ENCODE data around the gene GATA1. TPM values are rescaled to one million over a fixed set of nuclear protein-coding genes. Genes with fewer than 3 reads are reported as not detected.

GATA1 gene
- total RNA-seq, 1 donor from 2014 or later: 1.2 TPM

DNA sequence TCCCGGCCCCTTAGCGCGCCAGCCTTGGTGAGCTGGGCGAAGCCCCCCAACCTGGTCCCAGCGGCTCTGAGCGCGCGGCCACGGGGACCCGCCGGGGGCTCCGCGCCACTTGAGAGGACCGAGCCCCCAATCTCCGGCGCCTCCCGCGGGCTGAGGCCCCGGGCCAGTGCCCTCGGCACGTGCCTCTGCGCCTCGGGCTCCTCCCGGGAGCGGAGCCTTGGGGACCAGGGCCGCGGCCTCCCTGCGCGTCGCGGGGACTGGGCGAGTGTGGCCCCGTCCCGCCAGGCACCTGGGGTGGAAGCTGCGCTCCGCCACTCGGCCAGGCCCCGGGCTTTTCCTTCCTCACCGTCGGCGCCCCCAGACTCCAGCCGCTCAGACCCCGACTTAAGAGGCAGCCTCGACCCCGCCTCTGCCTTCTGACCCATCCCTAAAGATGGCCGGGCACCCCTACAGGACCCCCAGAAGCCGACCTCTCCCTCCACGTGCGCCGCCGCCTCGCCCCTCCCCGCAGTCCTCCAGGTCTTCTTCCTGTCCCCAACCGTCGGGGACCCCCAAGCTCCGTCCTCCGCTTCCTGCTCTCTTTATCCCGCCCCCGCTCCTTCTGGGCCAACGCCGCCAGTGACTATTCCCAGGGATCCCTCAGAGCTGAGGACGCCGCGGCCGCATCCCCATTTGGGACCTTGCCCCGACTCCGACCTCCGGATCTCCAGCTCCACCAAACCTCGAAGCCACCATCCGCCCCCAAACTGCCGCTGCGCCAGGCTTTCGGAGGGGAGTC is 40.7 kb downstream of the GATA1 start:
- intact Hi-C loops (cut with DNase I): no loop called here
- H3K27me3 ChIP-seq: no peaks in the 10 kb centered on the region
- peaks cover 0 to 11% of the 10 kb centered on the region in 2 donors for H3K36me3 ChIP-seq
- no peaks in the 10 kb centered on the region for H3K9me3 ChIP-seq
- no peak overlapping the region for H3K27ac ChIP-seq
- no peak for TF ChIP-seq POLR2AphosphoS5 (IDR thresholded peaks at IDR 0.05; ENCODE audit: insufficient read depth in 1 of 2, low read depth in 1 of 2)
- TF ChIP-seq POLR2A (IDR thresholded peaks at IDR 0.05): no peak
- TF ChIP-seq, protein P1, sequence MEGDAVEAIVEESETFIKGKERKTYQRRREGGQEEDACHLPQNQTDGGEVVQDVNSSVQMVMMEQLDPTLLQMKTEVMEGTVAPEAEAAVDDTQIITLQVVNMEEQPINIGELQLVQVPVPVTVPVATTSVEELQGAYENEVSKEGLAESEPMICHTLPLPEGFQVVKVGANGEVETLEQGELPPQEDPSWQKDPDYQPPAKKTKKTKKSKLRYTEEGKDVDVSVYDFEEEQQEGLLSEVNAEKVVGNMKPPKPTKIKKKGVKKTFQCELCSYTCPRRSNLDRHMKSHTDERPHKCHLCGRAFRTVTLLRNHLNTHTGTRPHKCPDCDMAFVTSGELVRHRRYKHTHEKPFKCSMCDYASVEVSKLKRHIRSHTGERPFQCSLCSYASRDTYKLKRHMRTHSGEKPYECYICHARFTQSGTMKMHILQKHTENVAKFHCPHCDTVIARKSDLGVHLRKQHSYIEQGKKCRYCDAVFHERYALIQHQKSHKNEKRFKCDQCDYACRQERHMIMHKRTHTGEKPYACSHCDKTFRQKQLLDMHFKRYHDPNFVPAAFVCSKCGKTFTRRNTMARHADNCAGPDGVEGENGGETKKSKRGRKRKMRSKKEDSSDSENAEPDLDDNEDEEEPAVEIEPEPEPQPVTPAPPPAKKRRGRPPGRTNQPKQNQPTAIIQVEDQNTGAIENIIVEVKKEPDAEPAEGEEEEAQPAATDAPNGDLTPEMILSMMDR (IDR thresholded peaks at IDR 0.05): no peak
- no peak for DNase-seq (ENCODE audit: extremely low spot score in 2 of 2)
- no peak overlapping the region for H3K4me3 ChIP-seq
- H3K4me1 ChIP-seq: no peaks in the 10 kb centered on the region

DNA sequence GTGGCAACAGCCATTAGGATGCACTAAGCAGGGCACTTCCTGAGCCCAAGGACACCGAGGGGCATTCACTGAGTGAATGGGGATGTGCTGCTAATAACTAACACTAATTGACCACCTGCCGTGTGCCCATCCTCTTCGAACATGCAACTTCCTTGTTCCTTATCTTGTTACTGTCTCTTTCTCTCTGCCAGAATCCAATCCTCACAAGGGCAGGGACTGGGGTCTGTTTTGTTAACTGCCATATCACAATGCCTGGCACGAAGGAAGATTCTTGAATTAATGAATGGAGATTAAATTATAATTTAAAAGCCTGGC is 41.2 kb downstream of the GATA1 start:
- Histone ChIP-seq H3K27ac (no peak overlapping the region), H3K4me3 (no peak overlapping the region), H3K36me3 (peaks cover 0 to 11% of the 10 kb centered on the region in 2 donors), H3K4me1 (no peaks in the 10 kb centered on the region), H3K9me3 (no peaks in the 10 kb centered on the region), H3K27me3 (no peaks in the 10 kb centered on the region)
- DNase-seq (ENCODE audit: extremely low spot score in 2 of 2): no peak
- intact Hi-C loops (cut with DNase I): no loop called here
- TF ChIP-seq POLR2A (IDR thresholded peaks at IDR 0.05) (no peak), POLR2AphosphoS5 (IDR thresholded peaks at IDR 0.05; ENCODE audit: insufficient read depth in 1 of 2, low read depth in 1 of 2) (no peak)
- TF ChIP-seq, protein P1 (IDR thresholded peaks at IDR 0.05): no peak

DNA sequence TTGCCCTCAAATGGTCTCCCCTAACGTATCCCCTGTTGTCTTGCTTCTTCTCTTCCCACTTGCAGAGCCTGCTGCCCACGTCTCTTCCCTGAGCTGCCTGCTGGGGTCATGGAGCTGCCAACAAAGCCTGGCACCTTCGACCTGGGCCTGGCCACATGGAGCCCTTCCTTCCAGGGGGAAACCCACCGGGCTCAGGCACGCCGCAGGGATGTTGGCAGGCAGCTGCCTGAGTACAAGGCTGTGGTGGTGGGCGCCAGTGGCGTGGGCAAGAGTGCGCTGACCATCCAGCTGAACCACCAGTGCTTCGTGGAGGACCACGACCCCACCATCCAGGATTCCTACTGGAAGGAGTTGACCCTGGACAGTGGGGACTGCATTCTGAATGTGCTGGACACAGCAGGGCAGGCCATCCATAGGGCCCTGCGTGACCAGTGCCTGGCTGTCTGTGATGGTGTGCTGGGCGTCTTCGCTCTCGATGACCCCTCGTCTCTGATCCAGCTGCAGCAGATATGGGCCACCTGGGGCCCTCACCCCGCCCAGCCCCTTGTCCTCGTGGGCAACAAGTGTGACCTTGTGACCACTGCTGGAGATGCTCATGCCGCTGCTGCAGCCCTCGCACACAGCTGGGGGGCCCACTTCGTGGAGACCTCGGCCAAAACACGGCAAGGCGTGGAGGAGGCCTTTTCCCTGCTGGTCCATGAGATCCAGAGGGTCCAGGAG is 42.8 kb downstream of the GATA1 start:
- no peak overlapping the region for H3K27ac ChIP-seq
- intact Hi-C loops (cut with DNase I): no loop called here
- DNase-seq (ENCODE audit: extremely low spot score in 2 of 2): no peak
- no peak overlapping the region for H3K4me3 ChIP-seq
- no peaks in the 10 kb centered on the region for H3K36me3 ChIP-seq
- H3K9me3 ChIP-seq: no peaks in the 10 kb centered on the region
- no peaks in the 10 kb centered on the region for H3K27me3 ChIP-seq
- H3K4me1 ChIP-seq: no peaks in the 10 kb centered on the region
- TF ChIP-seq POLR2A (IDR thresholded peaks at IDR 0.05) (no peak), POLR2AphosphoS5 (IDR thresholded peaks at IDR 0.05; ENCODE audit: insufficient read depth in 1 of 2, low read depth in 1 of 2) (no peak)
- TF ChIP-seq, protein P1 (IDR thresholded peaks at IDR 0.05): no peak

DNA sequence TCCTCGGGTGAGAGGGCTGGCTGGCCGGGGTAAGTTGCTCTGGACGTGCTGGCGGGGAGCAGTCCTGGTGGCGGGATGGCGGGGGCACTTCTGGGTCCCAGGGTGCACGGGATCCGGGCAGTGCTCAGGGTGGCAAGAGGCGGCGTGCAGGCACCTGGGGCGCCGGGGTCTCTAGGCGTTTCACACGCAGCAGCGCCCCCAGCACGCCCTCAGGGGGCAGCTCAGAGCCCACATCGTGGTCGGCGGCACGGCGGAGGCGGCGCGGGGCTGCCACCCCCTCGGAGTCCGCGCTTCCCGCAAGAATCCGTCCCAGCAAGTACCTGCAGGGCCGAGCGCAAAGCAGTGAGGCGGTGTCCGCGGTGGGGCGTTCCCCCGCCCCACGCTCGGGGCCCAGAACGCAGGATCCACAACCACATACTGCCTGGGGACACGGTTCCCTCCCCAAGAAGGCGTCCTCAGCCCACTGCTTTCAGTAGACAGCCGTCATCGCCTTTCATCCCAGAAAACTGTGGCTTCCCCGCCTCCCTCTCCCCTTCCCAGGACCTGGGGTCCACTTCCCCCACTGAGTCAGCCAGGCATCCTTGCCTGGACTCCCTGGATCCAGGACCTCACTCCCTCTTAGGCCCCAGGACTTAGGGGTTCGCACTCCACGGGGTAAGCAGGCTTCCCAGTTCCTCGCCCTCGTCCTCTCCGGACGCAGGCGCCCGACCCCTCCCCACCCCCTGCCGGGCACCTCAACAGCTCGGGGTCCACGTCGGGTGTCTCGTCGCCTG is 44.9 kb downstream of the GATA1 start:
- no peaks in the 10 kb centered on the region for H3K36me3 ChIP-seq
- no peak overlapping the region for H3K4me3 ChIP-seq
- intact Hi-C loops (cut with DNase I): no loop called here
- no peak for DNase-seq (ENCODE audit: extremely low spot score in 2 of 2)
- TF ChIP-seq, protein P1 (IDR thresholded peaks at IDR 0.05): no peak
- no peak for TF ChIP-seq POLR2A (IDR thresholded peaks at IDR 0.05)
- no peak for TF ChIP-seq POLR2AphosphoS5 (IDR thresholded peaks at IDR 0.05; ENCODE audit: insufficient read depth in 1 of 2, low read depth in 1 of 2)
- no peaks in the 10 kb centered on the region for H3K9me3 ChIP-seq
- H3K27me3 ChIP-seq: no peaks in the 10 kb centered on the region
- H3K4me1 ChIP-seq: no peaks in the 10 kb centered on the region
- no peak overlapping the region for H3K27ac ChIP-seq

Data from vagina (tissue), 2 donors.